Trophoblast cell (in vitro differentiated cells and primary cell): ENCODE results near the gene ARHGEF9.

Source experiments
- DNase-seq, 2 donors: peaks; one replicate each; pipeline ENCODE4 v3.0.0-alpha.2; 2016
- H2AFZ ChIP-seq: 2 replicates; pipeline ENCODE4 v1.6.1; 2013; ENCODE audit warnings: low read length, moderate library complexity, mild to moderate bottlenecking; ENCODE audit not compliant: insufficient read depth, poor library complexity
- H2AK5ac ChIP-seq: 2 replicates; pipeline ENCODE4 v1.6.1; 2013; ENCODE audit warnings: mild to moderate bottlenecking, low read length
- H2BK120ac ChIP-seq: 2 replicates; pipeline ENCODE4 v1.6.1; 2013; ENCODE audit warnings: low read length, mild to moderate bottlenecking, moderate library complexity; ENCODE audit not compliant: insufficient read depth, poor library complexity
- H2BK12ac ChIP-seq: 2 replicates; pipeline ENCODE4 v1.6.1; 2013; ENCODE audit warnings: mild to moderate bottlenecking, low read length, moderate library complexity
- H2BK5ac ChIP-seq: 2 replicates; pipeline ENCODE4 v1.6.1; 2013; ENCODE audit warnings: low read length, low read depth, moderate library complexity, mild to moderate bottlenecking; ENCODE audit not compliant: poor library complexity
- H3K14ac ChIP-seq: 2 replicates; pipeline ENCODE4 v1.6.1; 2013; ENCODE audit warnings: mild to moderate bottlenecking, low read length
- H3K18ac ChIP-seq: 2 replicates; pipeline ENCODE4 v1.6.1; 2013; ENCODE audit warnings: mild to moderate bottlenecking, low read length
- H3K23ac ChIP-seq: 2 replicates; pipeline ENCODE4 v1.6.1; 2013; ENCODE audit warnings: low read length
- H3K27ac ChIP-seq: 2 replicates; pipeline ENCODE4 v1.5.1; 2013; ENCODE audit warnings: low read depth, mild to moderate bottlenecking, inconsistent platforms, low read length, moderate library complexity
- H3K27me3 ChIP-seq: 2 replicates; pipeline ENCODE4 v1.6.1; 2013; ENCODE audit warnings: inconsistent platforms, mild to moderate bottlenecking, low read length, moderate library complexity; ENCODE audit not compliant: insufficient read depth
- H3K36me3 ChIP-seq, 2 experiments: 1 replicate in 1 of 2; 2 replicates in 1 of 2; pipeline ENCODE4 v1.6.1; 2013; ENCODE audit warnings: low read length in 2 of 2, mild to moderate bottlenecking in 2 of 2, moderate library complexity in 1 of 2; ENCODE audit not compliant: insufficient read depth in 2 of 2, control insufficient read depth in 1 of 2
- H3K4ac ChIP-seq: 2 replicates; pipeline ENCODE4 v1.6.1; 2013; ENCODE audit warnings: low read depth, mild to moderate bottlenecking, low read length, moderate library complexity
- H3K4me1 ChIP-seq, 2 experiments: 1 replicate in 1 of 2; 2 replicates in 1 of 2; pipeline ENCODE4 v1.6.1; 2013; ENCODE audit warnings: low read length in 2 of 2, mild to moderate bottlenecking in 2 of 2, moderate library complexity in 1 of 2; ENCODE audit not compliant: insufficient read depth in 2 of 2, control insufficient read depth in 1 of 2
- H3K4me2 ChIP-seq: 2 replicates; pipeline ENCODE4 v1.6.1; 2013; ENCODE audit warnings: inconsistent platforms, mild to moderate bottlenecking, low read length, moderate library complexity
- H3K4me3 ChIP-seq: 2 replicates; pipeline ENCODE4 v1.5.1; 2013; ENCODE audit warnings: mild to moderate bottlenecking, low read depth, low read length, inconsistent platforms
- H3K79me1 ChIP-seq: one replicate; pipeline ENCODE4 v1.6.1; 2013; ENCODE audit warnings: low read length
- H3K79me2 ChIP-seq: 2 replicates; pipeline ENCODE4 v1.6.1; 2013; ENCODE audit warnings: low read length, mild to moderate bottlenecking; ENCODE audit not compliant: control insufficient read depth, insufficient read depth, poor library complexity
- H3K9ac ChIP-seq: 2 replicates; pipeline ENCODE4 v1.6.1; 2013; ENCODE audit warnings: mild to moderate bottlenecking, low read length
- H3K9me3 ChIP-seq: 2 replicates; pipeline ENCODE4 v1.6.1; 2013; ENCODE audit warnings: low read depth, mild to moderate bottlenecking, control low read depth, inconsistent platforms, low read length; ENCODE audit not compliant: insufficient read depth
- H4K12ac ChIP-seq: 2 replicates; pipeline ENCODE4 v1.6.1; 2013; ENCODE audit warnings: low read depth, mild to moderate bottlenecking, low read length, moderate library complexity
- H4K8ac ChIP-seq: 2 replicates; pipeline ENCODE4 v1.6.1; 2013; ENCODE audit warnings: low read depth, mild to moderate bottlenecking, low read length, moderate library complexity
- H4K91ac ChIP-seq: one replicate; pipeline ENCODE4 v1.6.1; 2013; ENCODE audit warnings: low read depth, mild to moderate bottlenecking, low read length, moderate library complexity
- WGBS: extraction: QIAGEN DNeasy Blood & Tissue Kit; methylation state at CpG from one replicate; pipeline ENCODE4 v1.1.7; 2013; ENCODE audit warnings: missing lambda C conversion rate; ENCODE audit not compliant: insufficient read length, insufficient coverage; ENCODE audit errors: extremely low coverage; 5-methylcytosine and 5-hydroxymethylcytosine counted together

The ARHGEF9 gene

GRCh38 chrX:63702556-63702955 lies 82.5 kb downstream of the ARHGEF9 start:
- DNase-seq = no peak
- Histone ChIP-seq H3K27me3 (no peaks in the 10 kb centered on the region), H3K9me3 (no peaks in the 10 kb centered on the region), H3K36me3 (peaks cover 2% of the 10 kb centered on the region in 2 experiments), H2BK120ac (no peak overlapping the region), H4K91ac (no peak overlapping the region), H3K9ac (no peak overlapping the region), H3K79me2 (no peaks in the 10 kb centered on the region), H2BK5ac (no peak overlapping the region), H3K14ac (no peak overlapping the region), H3K23ac (no peak overlapping the region), H3K79me1 (no peaks in the 10 kb centered on the region), H3K27ac (no peak overlapping the region), H3K4me3 (no peak overlapping the region), H4K8ac (no peak overlapping the region), H3K4me2 (no peak overlapping the region), H3K18ac (no peak overlapping the region), H2BK12ac (no peak overlapping the region), H2AK5ac (no peak overlapping the region), H2AFZ (no peak overlapping the region), H3K4me1 (no peaks in the 10 kb centered on the region), H3K4ac (no peak overlapping the region), H4K12ac (no peak overlapping the region)
- no CpG with 5 or more reads among the region's 1 CpG for WGBS

- no peaks in the 10 kb centered on the region for H3K79me1 ChIP-seq
- no peak overlapping the region for H4K91ac ChIP-seq
- no peak overlapping the region for H4K12ac ChIP-seq
- no peak overlapping the region for H2BK5ac ChIP-seq
- H2BK12ac ChIP-seq = no peak overlapping the region
- H4K8ac ChIP-seq = no peak overlapping the region
- H3K14ac ChIP-seq = no peak overlapping the region
- no peak overlapping the region for H2AK5ac ChIP-seq
- no peak overlapping the region for H3K4me3 ChIP-seq
- H3K27ac ChIP-seq = no peak overlapping the region
- no peak overlapping the region for H2AFZ ChIP-seq
- H3K27me3 ChIP-seq = no peaks in the 10 kb centered on the region
- no peak overlapping the region for H3K23ac ChIP-seq
- no peak overlapping the region for H3K18ac ChIP-seq
- WGBS = no CpG with 5 or more reads among the region's 1 CpG
- no peak overlapping the region for H3K9ac ChIP-seq
- no peaks in the 10 kb centered on the region for H3K79me2 ChIP-seq
- no peaks in the 10 kb centered on the region for H3K4me1 ChIP-seq
- H3K36me3 ChIP-seq = no peaks in the 10 kb centered on the region
- H3K9me3 ChIP-seq = no peaks in the 10 kb centered on the region
- no peak overlapping the region for H2BK120ac ChIP-seq
- peak; percentile 3 to 71 for DNase-seq
- H3K4ac ChIP-seq = no peak overlapping the region
- no peak overlapping the region for H3K4me2 ChIP-seq
Measured at GRCh38 chrX:63686878-63687714, 97.9 kb downstream of the ARHGEF9 start.

- H3K18ac ChIP-seq = no peak overlapping the region
Measured at GRCh38 chrX:63680423-63680822, 104.6 kb downstream of the ARHGEF9 start.

GRCh38 chrX:63679432-63679831 lies 105.6 kb downstream of the ARHGEF9 start:
- no peak overlapping the region for H3K4me3 ChIP-seq
- no peak overlapping the region for H3K23ac ChIP-seq
- DNase-seq = no peak
- H4K8ac ChIP-seq = no peak overlapping the region
- H2BK12ac ChIP-seq = no peak overlapping the region
- no peak overlapping the region for H4K12ac ChIP-seq
- H3K4ac ChIP-seq = no peak overlapping the region
- no peak overlapping the region for H3K27ac ChIP-seq
- no peaks in the 10 kb centered on the region for H3K79me2 ChIP-seq
- no CpG with 5 or more reads among the region's 3 CpGs for WGBS
- H3K36me3 ChIP-seq = no peaks in the 10 kb centered on the region
- no peak overlapping the region for H3K18ac ChIP-seq
- no peak overlapping the region for H2BK5ac ChIP-seq
- H3K4me2 ChIP-seq = no peak overlapping the region
- H2AFZ ChIP-seq = no peak overlapping the region
- no peak overlapping the region for H4K91ac ChIP-seq
- H2AK5ac ChIP-seq = no peak overlapping the region
- no peaks in the 10 kb centered on the region for H3K9me3 ChIP-seq
- no peaks in the 10 kb centered on the region for H3K27me3 ChIP-seq
- H3K9ac ChIP-seq = no peak overlapping the region
- no peak overlapping the region for H2BK120ac ChIP-seq
- no peaks in the 10 kb centered on the region for H3K4me1 ChIP-seq
- H3K79me1 ChIP-seq = no peaks in the 10 kb centered on the region
- H3K14ac ChIP-seq = no peak overlapping the region

More at GRCh38 chrX:63680423-63680822, 104.6 kb downstream of the ARHGEF9 start:
- H3K36me3 ChIP-seq = no peaks in the 10 kb centered on the region
- no peak overlapping the region for H3K4me2 ChIP-seq
- no peak overlapping the region for H3K23ac ChIP-seq
- H3K4ac ChIP-seq = no peak overlapping the region
- H3K9me3 ChIP-seq = no peaks in the 10 kb centered on the region
- H2AK5ac ChIP-seq = no peak overlapping the region
- H4K12ac ChIP-seq = no peak overlapping the region
- no peak overlapping the region for H2AFZ ChIP-seq
- no peak overlapping the region for H2BK5ac ChIP-seq
- no peak overlapping the region for H4K8ac ChIP-seq
- H3K27me3 ChIP-seq = no peaks in the 10 kb centered on the region
- H3K9ac ChIP-seq = no peak overlapping the region
- no peak overlapping the region for H3K4me3 ChIP-seq
- no peak overlapping the region for H2BK120ac ChIP-seq
- no peak overlapping the region for H4K91ac ChIP-seq
- DNase-seq = no peak
- H3K27ac ChIP-seq = no peak overlapping the region
- H3K4me1 ChIP-seq = no peaks in the 10 kb centered on the region
- H3K79me1 ChIP-seq = no peaks in the 10 kb centered on the region
- WGBS = no CpG with 5 or more reads among the region's 3 CpGs
- no peaks in the 10 kb centered on the region for H3K79me2 ChIP-seq
- no peak overlapping the region for H3K14ac ChIP-seq
- no peak overlapping the region for H2BK12ac ChIP-seq
